Tibial artery (tissue), 4 donors: ENCODE data around the gene NOL4L.

Experiments used
- DNase-seq, 2 donors: peaks; one replicate each; pipeline ENCODE4 v3.0.0-alpha.2; 2019
- H3K27ac ChIP-seq, 2 donors: fragments of 200-600 bp; sonication (generic) in 1 of 2; 1 replicate in 1 of 2; 2 replicates in 1 of 2; pipeline ENCODE4 v1.5.1; 2018 to 2019; ENCODE audit warnings: mild to moderate bottlenecking in 1 of 2
- H3K27me3 ChIP-seq, 2 donors: fragments of 200-600 bp; sonication (generic) in 1 of 2; one replicate each; pipeline versions ENCODE4 v1.5.1 to v1.6.0; 2016 to 2019
- H3K36me3 ChIP-seq, 3 donors: fragments of 200-600 bp; sonication (generic) in 2 of 3; one replicate each; pipeline ENCODE4 v1.5.1; 2016 to 2019; ENCODE audit warnings: mild to moderate bottlenecking in 2 of 3
- H3K4me1 ChIP-seq, 4 donors: fragments of 200-600 bp; sonication (generic) in 2 of 4; 1 replicate in 3 of 4; 2 replicates in 1 of 4; pipeline ENCODE4 v1.5.1; 2016 to 2019
- H3K4me3 ChIP-seq, 2 donors: fragments of 200-600 bp; sonication (generic) in 1 of 2; 1 replicate in 1 of 2; 2 replicates in 1 of 2; pipeline ENCODE4 v1.5.1; 2018 to 2019; ENCODE audit warnings: mild to moderate bottlenecking in 2 of 2
- H3K9me3 ChIP-seq, 3 donors: fragments of 200-600 bp; sonication (generic) in 1 of 3; one replicate each; pipeline ENCODE4 v1.5.1; 2016 to 2019
- CTCF ChIP-seq, 2 experiments: fragments of 200-600 bp in 1 of 2; fragments of 450-650 bp in 1 of 2; IDR thresholded peaks; one replicate each; pipeline ENCODE4 v1.5.1; 2017 to 2019; ENCODE audit warnings: antibody characterized with exemption in 2 of 2, mild to moderate bottlenecking in 1 of 2, moderate library complexity in 1 of 2
- intact Hi-C: fragments of 100-400 bp; cut with DNase I; formaldehyde crosslinking; loops from one replicate; pipeline ENCODE4 v1.15.0; 2023; ENCODE audit warnings: low total_unique reads

The NOL4L gene

GRCh38 chr20:32449057-32449889, 135.9 kb downstream of the NOL4L start:
- Histone ChIP-seq H3K4me3 (no peak overlapping the region), H3K36me3 (peaks cover 0 to 49% (median 38%) of the 10 kb centered on the region in 3 donors), H3K27ac (no peak overlapping the region), H3K9me3 (no peaks in the 10 kb centered on the region), H3K27me3 (no peaks in the 10 kb centered on the region), H3K4me1 (peaks cover 0 to 28% (median 3%) of the 10 kb centered on the region in 4 donors)
- intact Hi-C loops = no loop called here
- DNase-seq = peak in 1 of 2 donors; percentile 45
- TF ChIP-seq CTCF (IDR thresholded peaks at IDR 0.05) = no peak

GRCh38 chr20:32448306-32449056, 136.7 kb downstream of the NOL4L start:
- H3K36me3 ChIP-seq = peaks cover 0 to 44% (median 38%) of the 10 kb centered on the region in 3 donors
- H3K4me1 ChIP-seq = peaks cover 0 to 28% (median 3%) of the 10 kb centered on the region in 4 donors
- no peak overlapping the region for H3K27ac ChIP-seq
- intact Hi-C loops = no loop called here
- no peak for TF ChIP-seq CTCF (IDR thresholded peaks at IDR 0.05)
- no peak overlapping the region for H3K4me3 ChIP-seq
- H3K9me3 ChIP-seq = no peaks in the 10 kb centered on the region
- DNase-seq = peak in 1 of 2 donors; percentile 64
- no peaks in the 10 kb centered on the region for H3K27me3 ChIP-seq

GRCh38 chr20:32447136-32448027, 137.8 kb downstream of the NOL4L start:
- no peak for TF ChIP-seq CTCF (IDR thresholded peaks at IDR 0.05)
- Histone ChIP-seq H3K27me3 (no peaks in the 10 kb centered on the region), H3K4me1 (peaks cover 0 to 28% (median 3%) of the 10 kb centered on the region in 4 donors), H3K4me3 (no peak overlapping the region), H3K27ac (no peak overlapping the region), H3K9me3 (no peaks in the 10 kb centered on the region), H3K36me3 (peaks cover 0 to 33% (median 30%) of the 10 kb centered on the region in 3 donors)
- intact Hi-C loops = no loop called here
- DNase-seq = peak in 1 of 2 donors; percentile 56

GRCh38 chr20:32446301-32447100, 138.6 kb downstream of the NOL4L start:
- H3K4me1 ChIP-seq = peaks cover 0 to 28% (median 3%) of the 10 kb centered on the region in 4 donors
- H3K27me3 ChIP-seq = no peaks in the 10 kb centered on the region
- DNase-seq = peak in 1 of 2 donors; percentile 58
- no peak overlapping the region for H3K4me3 ChIP-seq
- no peak overlapping the region for H3K27ac ChIP-seq
- intact Hi-C loops = no loop called here
- H3K9me3 ChIP-seq = no peaks in the 10 kb centered on the region
- H3K36me3 ChIP-seq = peaks cover 3 to 26% (median 26%) of the 10 kb centered on the region in 3 donors
- no peak for TF ChIP-seq CTCF (IDR thresholded peaks at IDR 0.05)
